Suprapubic skin (tissue), 4 donors: ENCODE results near the gene SEMA5A. TPM values are rescaled to one million over a fixed set of nuclear protein-coding genes. Genes with fewer than 3 reads are reported as not detected.

Experiments used
- DNase-seq, 2 donors: peaks; one replicate each; pipeline ENCODE4 v3.0.0-alpha.2; 2019; ENCODE audit warnings: low spot score in 2 of 2
- H3K27ac ChIP-seq: fragments of 200-600 bp; sonication (generic); one replicate; pipeline ENCODE4 v1.5.1; 2019
- H3K27me3 ChIP-seq: fragments of 200-600 bp; sonication (generic); one replicate; pipeline ENCODE4 v1.5.1; 2019
- H3K36me3 ChIP-seq: fragments of 200-600 bp; sonication (generic); one replicate; pipeline ENCODE4 v1.5.1; 2019
- H3K4me1 ChIP-seq: fragments of 200-600 bp; sonication (generic); one replicate; pipeline ENCODE4 v1.5.1; 2019
- H3K4me3 ChIP-seq: fragments of 200-600 bp; sonication (generic); one replicate; pipeline ENCODE4 v1.5.1; 2019; ENCODE audit warnings: mild to moderate bottlenecking
- H3K9me3 ChIP-seq: fragments of 200-600 bp; sonication (generic); one replicate; pipeline ENCODE4 v1.5.1; 2019
- EP300 ChIP-seq: sonication (generic); formaldehyde crosslinking; IDR thresholded peaks from one replicate; pipeline ENCODE4 v1.6.1; 2017; ENCODE audit warnings: antibody characterized with exemption
- POLR2A ChIP-seq, 2 donors: fragments of 450-650 bp; IDR thresholded peaks; one replicate each; pipeline ENCODE4 v1.6.1; 2017; ENCODE audit warnings: antibody characterized with exemption in 2 of 2, mild to moderate bottlenecking in 2 of 2, moderate library complexity in 2 of 2
- POLR2AphosphoS5 ChIP-seq, 3 donors: sonication (generic); formaldehyde crosslinking; IDR thresholded peaks; one replicate each; pipeline ENCODE4 v1.6.1; 2017; ENCODE audit warnings: antibody characterized with exemption in 3 of 3
- WGBS: methylation state at CpG from one replicate; pipeline ENCODE4 v1.1.5; 2018; 5-methylcytosine and 5-hydroxymethylcytosine counted together
- total RNA-seq, 4 donors: library from RNA; depleted of rRNA; stranded (reverse); fragments of >200 nt; gene quantifications; one replicate each; pipeline ENCODE4 v1.1.0, GENCODE V29; 2016
- TF ChIP-seq, protein P1 (sequence below), 2 donors: fragments of 200-600 bp in 1 of 2; fragments of 450-650 bp in 1 of 2; sonication (generic) in 1 of 2; IDR thresholded peaks; one replicate each; pipeline ENCODE4 v1.5.1; 2016 to 2019; ENCODE audit warnings: antibody characterized with exemption in 2 of 2, mild to moderate bottlenecking in 1 of 2, moderate library complexity in 1 of 2

SEMA5A gene
- total RNA-seq, 4 donors from 2014 or later = 14.5 to 31.7 (median 23.4) TPM

DNA sequence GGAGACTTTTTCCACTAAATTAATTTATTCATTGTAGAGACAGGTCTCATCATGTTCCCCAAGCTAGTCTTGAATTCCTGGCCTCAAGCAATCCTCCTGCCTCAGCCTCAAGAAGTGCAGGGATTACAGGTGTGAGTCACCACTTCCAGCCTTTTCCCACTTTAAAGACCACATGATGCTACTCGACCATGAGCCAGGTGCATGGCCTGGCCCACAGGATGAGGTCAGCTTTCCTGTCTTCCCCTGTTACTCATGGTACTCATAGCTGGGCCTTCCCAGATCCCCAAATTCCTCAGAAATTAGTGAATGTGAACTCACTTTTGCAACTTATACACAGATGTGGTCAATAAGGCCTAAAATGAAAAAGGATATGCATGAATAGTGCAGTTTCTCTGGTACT lies 395.9 kb downstream of the SEMA5A start:
- TF ChIP-seq POLR2AphosphoS5 (IDR thresholded peaks at IDR 0.05) = no peak
- no peak for TF ChIP-seq EP300
- TF ChIP-seq, protein P1, sequence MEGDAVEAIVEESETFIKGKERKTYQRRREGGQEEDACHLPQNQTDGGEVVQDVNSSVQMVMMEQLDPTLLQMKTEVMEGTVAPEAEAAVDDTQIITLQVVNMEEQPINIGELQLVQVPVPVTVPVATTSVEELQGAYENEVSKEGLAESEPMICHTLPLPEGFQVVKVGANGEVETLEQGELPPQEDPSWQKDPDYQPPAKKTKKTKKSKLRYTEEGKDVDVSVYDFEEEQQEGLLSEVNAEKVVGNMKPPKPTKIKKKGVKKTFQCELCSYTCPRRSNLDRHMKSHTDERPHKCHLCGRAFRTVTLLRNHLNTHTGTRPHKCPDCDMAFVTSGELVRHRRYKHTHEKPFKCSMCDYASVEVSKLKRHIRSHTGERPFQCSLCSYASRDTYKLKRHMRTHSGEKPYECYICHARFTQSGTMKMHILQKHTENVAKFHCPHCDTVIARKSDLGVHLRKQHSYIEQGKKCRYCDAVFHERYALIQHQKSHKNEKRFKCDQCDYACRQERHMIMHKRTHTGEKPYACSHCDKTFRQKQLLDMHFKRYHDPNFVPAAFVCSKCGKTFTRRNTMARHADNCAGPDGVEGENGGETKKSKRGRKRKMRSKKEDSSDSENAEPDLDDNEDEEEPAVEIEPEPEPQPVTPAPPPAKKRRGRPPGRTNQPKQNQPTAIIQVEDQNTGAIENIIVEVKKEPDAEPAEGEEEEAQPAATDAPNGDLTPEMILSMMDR (IDR thresholded peaks at IDR 0.05) = no peak
- TF ChIP-seq POLR2A (IDR thresholded peaks at IDR 0.05) = no peak
- H3K9me3 ChIP-seq = no peaks in the 10 kb centered on the region
- no peaks in the 10 kb centered on the region for H3K36me3 ChIP-seq
- no peak overlapping the region for H3K27ac ChIP-seq
- H3K4me3 ChIP-seq = no peak overlapping the region
- no peaks in the 10 kb centered on the region for H3K27me3 ChIP-seq
- 47% methylated on average over 1 of the region's 1 CpG for WGBS
- DNase-seq = no peak
- H3K4me1 ChIP-seq = no peaks in the 10 kb centered on the region

DNA sequence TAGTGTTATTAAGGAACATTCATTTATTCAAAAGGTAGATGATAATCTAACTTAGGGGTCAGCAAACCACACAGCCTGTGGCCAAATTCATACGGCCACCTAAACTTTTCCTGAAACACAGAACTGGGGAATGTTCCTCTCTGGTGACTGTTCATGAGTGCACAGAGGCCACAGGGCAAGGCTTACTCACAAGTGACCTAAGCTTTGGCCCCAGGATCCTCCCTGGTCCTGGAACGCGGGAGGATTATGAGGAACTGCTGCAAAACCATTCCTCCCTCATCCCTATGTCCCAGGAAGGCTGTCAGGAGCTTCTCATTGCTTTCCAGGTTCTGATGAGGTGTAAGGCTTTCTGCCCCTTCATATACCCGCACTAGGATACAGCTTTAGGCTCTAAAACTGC lies 397.6 kb downstream of the SEMA5A start:
- Histone ChIP-seq H3K4me1 (no peaks in the 10 kb centered on the region), H3K27ac (no peak overlapping the region), H3K9me3 (peaks cover 3% of the 10 kb centered on the region), H3K36me3 (no peaks in the 10 kb centered on the region), H3K4me3 (no peak overlapping the region), H3K27me3 (no peaks in the 10 kb centered on the region)
- 85% methylated on average over 4 of the region's 4 CpGs for WGBS
- TF ChIP-seq POLR2AphosphoS5 (IDR thresholded peaks at IDR 0.05) (no peak), POLR2A (IDR thresholded peaks at IDR 0.05) (no peak), EP300 (no peak)
- TF ChIP-seq, protein P1 (IDR thresholded peaks at IDR 0.05) = no peak
- DNase-seq = no peak

DNA sequence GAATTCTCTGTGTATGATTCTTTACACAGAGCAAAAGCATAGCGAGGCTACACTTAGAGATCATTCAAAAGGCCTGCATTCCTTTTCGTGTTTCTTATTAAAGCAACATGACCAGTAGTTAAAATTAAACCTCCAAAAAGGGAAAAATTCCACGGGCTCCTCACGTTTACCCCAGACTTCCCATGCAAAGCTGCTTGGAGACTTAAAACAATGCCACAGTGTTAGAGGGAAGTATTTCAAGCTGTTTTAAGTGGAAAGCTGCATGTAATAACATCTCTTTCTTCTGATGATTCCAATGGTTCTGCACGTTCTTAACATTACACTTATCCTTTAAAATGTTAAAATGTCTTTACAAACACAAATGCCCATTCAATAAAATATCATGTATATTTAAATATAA lies 405.2 kb downstream of the SEMA5A start:
- 47% methylated on average over 5 of the region's 5 CpGs for WGBS
- H3K27me3 ChIP-seq = no peaks in the 10 kb centered on the region
- H3K9me3 ChIP-seq = peaks cover 3% of the 10 kb centered on the region
- H3K36me3 ChIP-seq = no peaks in the 10 kb centered on the region
- H3K27ac ChIP-seq = no peak overlapping the region
- no peak for DNase-seq
- TF ChIP-seq EP300 = no peak
- TF ChIP-seq POLR2A (IDR thresholded peaks at IDR 0.05) = no peak
- TF ChIP-seq POLR2AphosphoS5 (IDR thresholded peaks at IDR 0.05) = no peak
- TF ChIP-seq, protein P1 (IDR thresholded peaks at IDR 0.05) = no peak
- no peak overlapping the region for H3K4me3 ChIP-seq
- H3K4me1 ChIP-seq = no peaks in the 10 kb centered on the region

DNA sequence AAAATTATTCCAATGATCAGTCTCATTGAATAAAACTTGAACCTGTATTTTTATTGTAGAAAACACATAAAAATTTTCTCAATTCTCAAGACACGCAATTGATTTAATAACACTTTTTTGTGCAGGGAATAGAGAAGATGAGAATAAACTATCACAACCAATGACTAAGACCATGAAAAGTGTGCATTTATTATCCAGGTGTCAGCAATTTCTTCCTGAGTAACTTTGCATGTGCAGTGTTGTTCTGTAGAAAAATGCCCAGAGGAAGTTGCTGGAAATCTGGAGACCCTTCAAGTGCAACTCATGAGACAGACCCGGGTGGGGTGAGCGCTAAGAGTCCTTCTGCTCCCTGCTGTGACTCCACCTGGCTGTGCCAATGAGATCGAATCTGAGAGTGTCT lies 405.7 kb downstream of the SEMA5A start:
- Histone ChIP-seq H3K4me1 (no peaks in the 10 kb centered on the region), H3K4me3 (no peak overlapping the region)
- WGBS = 64% methylated on average over 4 of the region's 4 CpGs

DNA sequence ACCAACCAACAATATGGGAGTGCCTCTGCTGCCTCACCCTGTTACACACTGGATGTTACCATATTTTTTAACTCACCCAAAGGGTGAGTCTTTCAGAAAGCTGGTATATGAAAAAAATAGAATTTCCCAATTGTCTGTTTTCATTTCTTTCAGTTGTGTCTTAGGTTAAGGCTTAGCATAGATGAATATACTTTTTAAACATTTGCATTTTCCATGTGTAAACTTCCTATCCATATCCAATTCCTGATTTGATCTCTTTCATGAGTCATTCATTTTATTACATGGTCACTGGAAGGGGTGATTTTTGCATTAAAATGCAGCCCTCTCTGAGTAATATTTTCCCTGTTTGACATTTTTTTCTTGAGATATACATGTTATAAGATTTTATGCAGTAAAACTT lies 406.5 kb downstream of the SEMA5A start:
- H3K36me3 ChIP-seq = no peaks in the 10 kb centered on the region
- no peak for TF ChIP-seq EP300
- TF ChIP-seq, protein P1 (IDR thresholded peaks at IDR 0.05) = no peak
- no peak for TF ChIP-seq POLR2AphosphoS5 (IDR thresholded peaks at IDR 0.05)
- TF ChIP-seq POLR2A (IDR thresholded peaks at IDR 0.05) = no peak
- H3K4me3 ChIP-seq = no peak overlapping the region
- DNase-seq = no peak
- no peak overlapping the region for H3K27ac ChIP-seq
- no peaks in the 10 kb centered on the region for H3K27me3 ChIP-seq
- peaks cover 1% of the 10 kb centered on the region for H3K9me3 ChIP-seq
- no peaks in the 10 kb centered on the region for H3K4me1 ChIP-seq

More for the DNA sequence above, 405.7 kb downstream of the SEMA5A start:
- no peaks in the 10 kb centered on the region for H3K36me3 ChIP-seq
- no peak for DNase-seq
- H3K27ac ChIP-seq = no peak overlapping the region
- TF ChIP-seq, protein P1 (IDR thresholded peaks at IDR 0.05) = no peak
- TF ChIP-seq POLR2A (IDR thresholded peaks at IDR 0.05) (no peak), POLR2AphosphoS5 (IDR thresholded peaks at IDR 0.05) (no peak), EP300 (no peak)
- H3K27me3 ChIP-seq = no peaks in the 10 kb centered on the region
- peaks cover 3% of the 10 kb centered on the region for H3K9me3 ChIP-seq
